NT2/D1 (cell line): ENCODE measurements around the gene FUCA1.

Experiments
- DNase-seq: peaks from one replicate; pipeline ENCODE4 v3.0.0-alpha.2; 2011; ENCODE audit warnings: low read depth, low spot score
- H3K27me3 ChIP-seq: 2 replicates; pipeline ENCODE4 v1.6.0; 2011; ENCODE audit warnings: mild to moderate bottlenecking; ENCODE audit not compliant: insufficient read length, insufficient read depth
- H3K36me3 ChIP-seq: 2 replicates; pipeline ENCODE4 v1.6.1; 2011; ENCODE audit warnings: mild to moderate bottlenecking, low read length, mixed read lengths; ENCODE audit not compliant: insufficient read depth, insufficient read length
- H3K4me1 ChIP-seq: 2 replicates; pipeline ENCODE4 v1.5.1; 2011; ENCODE audit not compliant: insufficient read depth, insufficient read length
- H3K4me3 ChIP-seq: 2 replicates; pipeline ENCODE4 v1.5.1; 2011; ENCODE audit warnings: low read depth; ENCODE audit not compliant: insufficient read length
- H3K9ac ChIP-seq: 2 replicates; pipeline ENCODE4 v1.6.0; 2011; ENCODE audit warnings: low read depth; ENCODE audit not compliant: insufficient read length
- H3K9me3 ChIP-seq: 2 replicates; pipeline ENCODE4 v1.5.1; 2011; ENCODE audit warnings: mild to moderate bottlenecking, low read length; ENCODE audit not compliant: insufficient read depth
- SUZ12 ChIP-seq: IDR thresholded peaks from 2 replicates; pipeline ENCODE4 v1.6.1; 2011; ENCODE audit not compliant: insufficient read length, insufficient read depth; ENCODE audit errors: extremely low read depth
- YY1 ChIP-seq: IDR thresholded peaks from 2 replicates; pipeline ENCODE4 v1.6.1; 2011; ENCODE audit not compliant: insufficient read length, insufficient read depth
- ZNF274 ChIP-seq: IDR thresholded peaks from 2 replicates; pipeline ENCODE4 v1.6.1; 2011; ENCODE audit warnings: mild to moderate bottlenecking, low read depth, low read length

The FUCA1 gene

GRCh38 chr1:23910553-23911246, 42.6 kb upstream of the FUCA1 start:
- Histone ChIP-seq H3K4me3 (no peak overlapping the region), H3K36me3 (no peaks in the 10 kb centered on the region), H3K27me3 (no peaks in the 10 kb centered on the region), H3K9ac (no peak overlapping the region), H3K4me1 (peaks cover 10% of the 10 kb centered on the region), H3K9me3 (peaks cover 4% of the 10 kb centered on the region; the same call in 1 of the 2 replicates)
- DNase-seq = no peak
- TF ChIP-seq YY1 (no peak), SUZ12 (no peak), ZNF274 (no peak)

- H3K4me1 ChIP-seq = peaks cover 10% of the 10 kb centered on the region
- H3K36me3 ChIP-seq = no peaks in the 10 kb centered on the region
- H3K9me3 ChIP-seq = peaks cover 4% of the 10 kb centered on the region; the same call in 1 of the 2 replicates
- no peak overlapping the region for H3K4me3 ChIP-seq
- DNase-seq = no peak
- H3K9ac ChIP-seq = no peak overlapping the region
- TF ChIP-seq YY1 (no peak), SUZ12 (no peak), ZNF274 (no peak)
- H3K27me3 ChIP-seq = no peaks in the 10 kb centered on the region
Observed at GRCh38 chr1:23910144-23910543, 42.1 kb upstream of the FUCA1 start.

GRCh38 chr1:23909412-23909811, 41.3 kb upstream of the FUCA1 start:
- Histone ChIP-seq H3K9ac (no peak overlapping the region), H3K27me3 (no peaks in the 10 kb centered on the region), H3K4me1 (peaks cover 16% of the 10 kb centered on the region), H3K9me3 (peaks cover 4% of the 10 kb centered on the region; the same call in 1 of the 2 replicates), H3K36me3 (no peaks in the 10 kb centered on the region), H3K4me3 (no peak overlapping the region)
- DNase-seq = no peak
- TF ChIP-seq ZNF274 (no peak), YY1 (no peak), SUZ12 (no peak)

GRCh38 chr1:23908453-23909341, 40.6 kb upstream of the FUCA1 start:
- TF ChIP-seq ZNF274 (no peak), SUZ12 (no peak), YY1 (no peak)
- Histone ChIP-seq H3K4me1 (peaks cover 17% of the 10 kb centered on the region), H3K9me3 (peaks cover 2% of the 10 kb centered on the region; the same call in 1 of the 2 replicates), H3K36me3 (no peaks in the 10 kb centered on the region), H3K9ac (no peak overlapping the region), H3K27me3 (peaks cover 1% of the 10 kb centered on the region), H3K4me3 (no peak overlapping the region)
- DNase-seq = no peak

- Histone ChIP-seq H3K27me3 (peaks cover 18% of the 10 kb centered on the region), H3K9ac (no peak overlapping the region), H3K4me1 (peaks cover 20% of the 10 kb centered on the region), H3K4me3 (no peak overlapping the region), H3K36me3 (no peaks in the 10 kb centered on the region), H3K9me3 (no peaks in the 10 kb centered on the region)
- TF ChIP-seq YY1 (no peak), SUZ12 (no peak), ZNF274 (no peak)
- DNase-seq = no peak
Observed at GRCh38 chr1:23906731-23907130, 38.6 kb upstream of the FUCA1 start.

GRCh38 chr1:23905461-23906025, 37.5 kb upstream of the FUCA1 start:
- peaks cover 18% of the 10 kb centered on the region for H3K4me1 ChIP-seq
- no peaks in the 10 kb centered on the region for H3K9me3 ChIP-seq
- no peaks in the 10 kb centered on the region for H3K36me3 ChIP-seq
- TF ChIP-seq YY1 (no peak), SUZ12 (no peak), ZNF274 (no peak)
- H3K9ac ChIP-seq = no peak overlapping the region
- no peak overlapping the region for H3K4me3 ChIP-seq
- H3K27me3 ChIP-seq = peaks cover 21% of the 10 kb centered on the region
- DNase-seq = no peak
